Endothelial cell of umbilical vein (primary cell): ENCODE measurements around the gene NRCAM.

ENCODE experiments used
- CTCF ChIP-seq, 2 donors: IDR thresholded peaks; 1 replicate in 1 of 2; 2 replicates in 1 of 2; pipeline ENCODE4 v1.5.1; 2011; ENCODE audit warnings: low read length in 2 of 2, mild to moderate bottlenecking in 2 of 2, moderate library complexity in 2 of 2, control low read depth in 1 of 2, inconsistent platforms in 1 of 2, low read depth in 1 of 2; ENCODE audit not compliant: insufficient read depth in 1 of 2; ENCODE audit errors: extremely low read depth in 1 of 2
- EZH2 ChIP-seq: IDR thresholded peaks from 2 replicates; pipeline ENCODE4 v1.6.1; 2012; ENCODE audit warnings: borderline replicate concordance, low read depth, mild to moderate bottlenecking, moderate library complexity, low read length, inconsistent platforms; ENCODE audit not compliant: severe bottlenecking
- FOS ChIP-seq: IDR thresholded peaks from 2 replicates; pipeline ENCODE4 v1.6.1; 2011; ENCODE audit warnings: mild to moderate bottlenecking, low read length, moderate library complexity, borderline replicate concordance; ENCODE audit not compliant: insufficient read depth
- MAX ChIP-seq: IDR thresholded peaks from 2 replicates; pipeline ENCODE4 v1.6.1; 2011; ENCODE audit not compliant: insufficient read depth, insufficient read length
- POLR2A ChIP-seq: IDR thresholded peaks from 2 replicates; pipeline ENCODE4 v1.6.1; 2012; ENCODE audit warnings: low read depth, mild to moderate bottlenecking, control low read depth, low read length
- POLR2AphosphoS5 ChIP-seq: IDR thresholded peaks from 2 replicates; pipeline ENCODE4 v1.6.1; 2012; ENCODE audit warnings: low read depth, mild to moderate bottlenecking, control low read depth, low read length, moderate library complexity; ENCODE audit not compliant: insufficient read depth

- TF ChIP-seq FOS (no peak), CTCF (IDR thresholded peaks at IDR 0.05; ENCODE audit: extremely low read depth in 1 of 2, insufficient read depth in 1 of 2, low read depth in 1 of 2, low read length in 2 of 2) (no peak), MAX (no peak), POLR2A (no peak), POLR2AphosphoS5 (no peak), EZH2 (no peak)
Observed at GRCh38 chr7:108132551-108133265, 323.5 kb downstream of the NRCAM start.
